IPS DF 19.7 (cell line): ENCODE results near the gene STAT4.

Experiments used
- DNase-seq: peaks from one replicate; pipeline ENCODE4 v3.0.0-alpha.2; 2013; ENCODE audit warnings: low read depth, low spot score

Gene STAT4

DNA sequence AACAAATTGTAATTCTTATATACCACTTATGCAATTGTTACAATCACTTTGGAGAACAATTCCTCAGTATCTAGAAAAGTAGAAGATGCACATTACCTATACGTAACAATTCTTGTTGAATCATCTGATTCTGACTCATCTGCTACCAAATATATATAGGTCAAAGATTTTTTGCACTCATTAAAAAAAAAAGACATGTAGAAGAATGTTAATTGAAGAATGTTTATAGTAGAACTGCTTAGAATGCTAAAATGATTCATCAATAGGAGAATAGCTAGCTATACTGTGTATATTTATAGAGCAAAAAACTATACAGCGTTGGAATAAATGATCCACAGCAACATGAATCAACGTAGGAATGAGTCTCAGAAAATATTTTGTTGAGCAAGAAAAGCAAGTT is 107.4 kb downstream of the STAT4 start:
- DNase-seq, result no peak

DNA sequence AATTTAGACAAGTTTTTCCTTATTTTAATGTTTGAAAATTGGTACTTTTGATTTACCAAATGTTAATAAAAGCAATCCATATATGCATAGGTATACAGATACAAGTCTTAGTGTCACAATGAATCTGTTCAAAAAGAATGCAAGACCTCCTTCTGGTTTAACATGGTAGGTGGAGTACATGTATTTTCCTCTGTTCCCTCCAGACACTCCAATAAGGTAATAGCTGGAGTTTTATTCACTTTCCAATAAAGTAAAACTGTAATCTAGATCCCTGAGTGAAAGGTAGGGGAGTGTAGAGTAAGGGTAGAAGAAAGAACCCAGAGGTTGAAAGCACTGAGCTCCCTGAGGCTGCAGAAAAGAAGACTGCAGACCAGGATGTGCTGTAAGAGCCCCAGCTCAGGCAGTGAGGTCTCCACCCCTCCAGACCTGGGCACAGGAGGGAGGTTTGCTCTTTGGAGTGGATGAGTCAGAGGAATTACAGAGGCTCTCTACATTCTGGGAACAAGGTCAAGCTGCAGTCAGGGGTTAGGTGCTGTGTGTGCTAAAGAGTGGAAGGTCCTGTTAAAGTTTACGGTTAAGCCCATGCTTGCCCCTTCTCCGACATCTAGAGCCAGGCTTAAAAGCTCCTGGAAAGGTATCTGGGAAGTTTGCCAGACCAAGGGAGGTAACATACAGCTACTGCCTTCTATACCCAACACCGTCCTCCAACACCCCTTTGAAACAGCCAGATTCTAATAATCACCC is 109.2 kb downstream of the STAT4 start:
- DNase-seq, result peak; percentile 60

DNA sequence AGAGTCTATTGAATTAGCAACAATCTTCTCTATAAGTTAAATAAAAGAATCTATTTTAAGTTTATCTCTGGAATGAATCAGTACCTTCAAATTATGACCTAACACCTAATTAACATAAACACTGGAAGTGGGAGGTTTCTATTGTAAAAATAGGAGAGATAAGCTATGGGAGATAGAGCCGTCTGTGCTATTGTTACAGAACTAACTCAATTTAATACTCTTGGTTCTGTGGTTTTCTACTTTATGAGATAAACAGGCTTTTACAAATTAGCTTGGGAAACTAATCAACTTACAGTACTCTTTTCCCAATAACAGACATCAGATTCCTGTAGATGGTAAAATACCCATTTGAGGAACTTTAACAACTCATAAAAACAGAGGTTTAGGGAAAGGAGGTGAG is 111.2 kb downstream of the STAT4 start:
- DNase-seq, result no peak

GRCh38 chr2:191038741-191039140 is 112.1 kb downstream of the STAT4 start:
- DNase-seq, result no peak

DNA sequence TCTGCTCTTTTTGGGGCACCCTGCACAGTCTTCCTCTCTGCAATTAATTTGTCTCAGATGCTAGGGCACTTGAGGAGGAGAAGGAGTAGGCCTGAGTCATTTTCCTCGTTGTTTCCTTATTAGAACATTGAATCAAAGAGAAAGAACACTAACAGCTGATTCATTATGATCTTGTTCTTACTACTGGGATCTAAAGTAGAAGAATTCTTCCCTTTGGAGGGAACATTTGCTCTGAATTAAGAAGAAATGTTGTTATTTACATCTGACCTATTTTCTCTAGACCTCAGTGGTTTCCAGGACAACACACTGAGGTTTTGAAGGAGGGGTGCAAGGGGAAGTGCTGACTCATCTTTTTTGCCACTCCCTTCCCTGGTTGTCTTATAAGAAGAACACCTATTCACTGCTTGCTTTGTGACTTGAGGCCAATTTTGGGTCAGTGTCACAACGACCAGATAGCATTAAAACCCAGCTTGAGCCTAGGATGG is 112.5 kb downstream of the STAT4 start:
- no peak for DNase-seq

- DNase-seq, result no peak
Measured at GRCh38 chr2:191037351-191037750, 113.4 kb downstream of the STAT4 start.

DNA sequence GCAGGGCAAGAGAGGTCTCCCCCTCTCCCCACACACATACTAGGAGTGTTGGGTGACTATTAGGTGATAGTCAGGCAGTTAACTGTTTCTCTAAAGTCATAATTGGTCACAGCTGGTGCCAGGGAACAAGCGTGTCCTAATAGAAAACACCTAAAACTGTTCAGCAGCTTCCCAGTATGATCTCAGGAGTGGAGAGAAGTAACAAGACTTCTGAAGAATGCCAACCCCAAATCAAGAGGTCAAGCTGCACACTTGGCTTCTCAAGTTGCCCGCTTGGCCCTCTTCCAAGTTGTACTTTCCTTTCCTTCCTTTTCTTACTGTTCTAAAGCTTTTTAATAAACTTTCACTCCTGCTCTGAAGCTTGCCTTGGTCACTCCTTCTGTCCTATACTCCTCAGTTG is 114.4 kb downstream of the STAT4 start:
- DNase-seq, result no peak

DNA sequence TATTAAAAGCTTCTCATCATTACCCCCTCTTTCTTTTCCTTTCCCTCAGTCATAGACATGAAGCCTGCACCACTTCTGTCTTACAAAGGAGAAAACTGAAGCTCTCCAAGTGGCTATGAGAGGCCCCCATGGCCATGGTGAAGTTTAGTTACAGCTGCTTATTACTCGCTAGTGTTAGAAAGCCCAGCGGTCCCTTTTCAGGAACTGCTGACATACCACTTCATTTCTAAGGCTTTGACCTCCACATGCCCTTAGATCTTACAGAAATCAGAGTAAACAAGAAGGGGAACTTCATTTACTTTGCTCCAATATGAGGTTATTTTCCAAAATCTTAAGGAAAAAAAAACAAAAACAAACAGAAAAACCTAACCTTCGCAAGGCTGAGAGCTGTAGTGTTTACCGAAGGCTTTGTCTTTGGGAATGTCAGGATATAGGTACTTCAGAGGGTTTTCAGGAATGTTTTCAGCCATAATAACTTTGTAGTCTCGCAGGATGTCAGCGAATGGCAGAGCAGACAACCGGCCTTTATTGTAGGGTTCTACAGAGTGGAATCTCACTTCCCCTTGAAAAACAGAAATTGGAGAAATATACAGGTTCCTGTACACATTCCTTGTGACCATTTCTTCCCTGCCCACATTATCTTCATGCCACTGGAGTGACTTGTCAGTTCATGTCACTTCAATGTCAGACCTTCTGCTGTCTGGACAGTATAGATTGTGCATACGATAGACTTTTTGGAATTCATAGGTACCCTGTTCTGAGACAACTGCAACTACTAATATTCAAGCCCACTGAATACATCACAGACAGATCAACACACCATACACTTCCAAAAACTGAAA is 118.0 kb downstream of the STAT4 start:
- no peak for DNase-seq

- DNase-seq, result no peak
Measured at GRCh38 chr2:191031256-191031655, 119.5 kb downstream of the STAT4 start.

DNA sequence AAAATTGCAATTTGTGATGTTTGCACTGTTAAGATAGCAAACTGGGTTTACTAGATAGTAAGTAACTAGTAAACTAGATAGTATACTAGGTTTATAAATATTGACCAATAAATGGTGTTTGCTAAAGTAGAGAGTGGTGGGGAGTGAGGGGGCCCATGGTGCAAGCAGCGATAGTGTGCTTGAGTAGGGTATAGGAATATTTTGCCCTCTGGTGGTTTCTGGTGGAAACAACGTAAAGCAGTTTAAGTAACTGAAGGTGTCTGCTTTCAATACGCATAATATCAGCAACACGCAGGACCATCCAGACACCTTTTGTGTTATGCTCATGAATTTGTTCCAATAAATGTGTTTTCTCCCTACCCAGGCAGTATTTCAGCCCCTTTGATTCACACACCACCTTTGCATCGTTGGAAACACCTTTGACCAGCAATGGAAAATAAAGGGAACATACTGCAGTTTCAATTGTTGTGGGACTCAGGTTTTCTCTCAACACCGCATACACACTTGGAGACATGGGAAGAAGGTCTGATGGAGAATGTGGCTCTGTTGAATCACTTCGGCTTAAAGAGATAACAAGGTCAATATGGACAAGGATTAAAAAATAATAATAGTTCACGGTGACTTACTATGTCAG is 120.2 kb downstream of the STAT4 start:
- DNase-seq, result no peak

GRCh38 chr2:191029280-191029950 is 121.4 kb downstream of the STAT4 start:
- DNase-seq, result no peak

DNA sequence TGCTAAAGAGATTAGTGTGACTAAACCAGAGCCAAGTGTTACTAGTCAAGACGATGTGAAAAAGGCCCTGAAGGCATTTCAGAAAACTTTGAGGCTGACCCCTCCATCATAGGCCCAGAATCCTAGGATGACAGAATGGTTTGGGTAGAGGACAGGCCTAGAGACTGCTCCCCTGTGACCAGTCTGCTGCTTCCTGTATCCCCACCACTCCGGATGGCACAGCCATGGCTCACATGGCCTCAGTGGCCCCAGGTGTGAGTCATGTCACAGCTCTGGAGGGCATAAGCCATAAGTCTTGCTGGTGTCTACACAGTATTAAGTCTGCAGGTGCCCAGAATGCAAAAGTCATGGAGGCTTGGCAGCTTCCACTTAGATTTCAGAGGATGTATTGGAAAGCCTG is 124.4 kb downstream of the STAT4 start:
- no peak for DNase-seq

- no peak for DNase-seq
Measured at GRCh38 chr2:191025135-191025534, 125.7 kb downstream of the STAT4 start.

DNA sequence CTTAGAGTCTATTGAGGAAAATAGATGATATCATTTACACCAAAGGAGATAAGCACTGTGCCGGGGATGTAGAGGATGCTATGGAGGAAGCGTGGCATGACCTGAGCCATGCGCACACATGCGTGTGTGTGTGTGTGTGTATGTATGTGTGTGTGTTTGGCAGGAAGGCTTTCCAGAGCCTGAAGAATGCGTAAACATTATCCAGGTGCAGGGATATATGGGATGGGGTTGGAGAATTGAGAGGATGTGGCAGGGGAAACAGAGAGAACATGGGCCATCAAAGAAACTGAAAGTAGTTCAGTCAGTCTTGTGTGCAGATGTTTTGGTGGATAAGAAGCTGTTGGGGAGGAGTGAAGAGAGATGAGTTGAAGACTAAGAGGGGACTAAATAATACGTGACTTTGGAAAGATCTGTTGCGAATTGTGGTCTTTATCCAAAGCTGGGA is 127.5 kb downstream of the STAT4 start:
- DNase-seq, result no peak

- no peak for DNase-seq
Measured at GRCh38 chr2:191020742-191021381, 129.9 kb downstream of the STAT4 start.

GRCh38 chr2:191020221-191020741 is 130.5 kb downstream of the STAT4 start:
- DNase-seq, result peak; percentile 83

DNA sequence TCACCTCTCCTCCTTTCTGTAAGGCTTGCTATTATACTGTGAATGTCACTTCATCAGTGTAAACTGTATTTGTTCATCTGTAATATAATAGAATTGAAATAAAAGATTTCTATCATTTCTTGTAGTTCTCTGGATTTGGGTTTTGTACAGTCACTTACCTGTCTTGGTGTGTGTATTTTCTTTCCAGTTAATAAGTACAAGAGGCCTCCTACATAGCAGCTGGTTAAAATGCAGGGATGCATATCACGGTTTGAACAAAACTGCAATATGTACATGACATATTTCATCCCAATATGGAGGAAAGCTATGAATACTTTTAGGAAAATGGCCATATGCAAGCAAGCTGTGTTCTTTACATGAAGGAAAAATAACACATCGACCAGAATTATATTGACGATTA is 131.4 kb downstream of the STAT4 start:
- DNase-seq, result no peak

- no peak for DNase-seq
Measured at GRCh38 chr2:191018643-191019119, 132.1 kb downstream of the STAT4 start.

GRCh38 chr2:191018048-191018447 is 132.7 kb downstream of the STAT4 start:
- no peak for DNase-seq

DNA sequence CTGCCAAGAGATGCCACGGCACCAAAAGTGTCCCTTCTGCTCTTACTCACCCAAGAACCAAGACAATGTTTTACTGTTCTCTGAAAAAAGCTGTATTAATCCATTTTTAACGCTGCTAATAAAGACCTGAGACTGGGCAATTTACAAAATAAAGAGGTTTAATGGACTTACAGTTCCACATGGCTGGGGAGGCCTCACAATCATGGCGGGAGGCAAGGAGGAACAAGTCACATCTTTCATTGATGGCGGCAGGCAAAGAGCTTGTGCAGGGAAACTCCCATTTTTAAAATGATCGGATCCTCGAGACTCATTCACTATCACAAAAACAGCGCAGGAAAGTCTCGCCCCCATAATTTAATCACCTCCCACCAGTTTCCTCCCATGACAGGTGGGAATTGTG is 135.0 kb downstream of the STAT4 start:
- DNase-seq, result no peak

GRCh38 chr2:191015239-191015638 is 135.6 kb downstream of the STAT4 start:
- DNase-seq, result no peak
